T1000 (cell line): ENCODE measurements around the gene NTF4.
"Not testable (repeated sequence)": the region's sequence is repeated elsewhere in the genome, so short reads cannot be mapped to it uniquely, and the experiment has no call there.

Source experiments
- DNase-seq: peaks from one replicate; lab custom pipeline; 2025; ENCODE audit warnings: mixed read lengths; lab: John Stamatoyannopoulos, UW

The NTF4 gene

DNA sequence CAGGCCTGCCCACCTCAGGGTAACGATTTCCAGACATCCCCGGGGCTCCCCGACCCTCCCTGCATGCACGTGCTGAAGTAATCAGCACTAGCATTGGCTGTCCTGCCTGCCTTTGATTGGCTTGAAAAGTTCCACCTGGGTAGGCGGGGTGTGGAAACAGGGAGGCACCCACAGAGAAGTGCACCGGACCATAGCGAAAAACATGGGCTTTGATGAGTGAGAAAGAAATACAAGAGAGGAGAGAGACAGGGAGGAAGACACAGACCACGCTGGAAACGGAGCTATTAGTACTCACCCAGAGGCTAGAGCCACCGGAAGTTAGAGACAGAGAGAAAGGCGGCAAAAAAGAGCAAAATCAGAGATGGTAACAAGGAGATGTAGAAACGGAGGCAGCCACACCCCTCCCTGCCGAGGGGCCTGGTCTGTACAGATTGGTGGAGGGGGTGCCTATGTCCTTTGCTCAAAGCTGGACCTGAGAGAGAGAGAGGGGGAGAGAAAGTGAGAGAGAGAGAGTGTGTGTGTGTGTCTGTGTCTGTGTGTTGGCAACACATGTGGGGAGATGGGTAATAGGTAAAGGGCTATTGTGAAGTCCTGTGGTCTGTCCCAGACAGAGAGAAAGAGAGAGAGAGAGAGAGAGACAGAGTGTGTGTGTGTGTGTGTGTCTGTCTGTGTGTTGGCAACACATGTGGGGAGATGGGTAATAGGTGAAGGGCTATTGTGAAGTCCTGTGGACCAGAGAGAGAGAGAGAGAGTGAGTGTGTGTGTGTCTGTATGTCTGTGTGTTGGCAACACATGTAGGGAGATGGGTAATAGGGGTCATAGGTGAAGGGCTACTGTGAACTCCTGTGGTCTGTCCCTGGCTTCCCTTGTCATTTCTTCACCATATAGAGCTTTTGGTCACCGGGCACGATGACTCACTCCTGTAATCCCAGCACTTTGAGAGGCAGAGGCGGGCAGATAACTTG is 43.4 kb downstream of the NTF4 start:
- no peak for DNase-seq

DNA sequence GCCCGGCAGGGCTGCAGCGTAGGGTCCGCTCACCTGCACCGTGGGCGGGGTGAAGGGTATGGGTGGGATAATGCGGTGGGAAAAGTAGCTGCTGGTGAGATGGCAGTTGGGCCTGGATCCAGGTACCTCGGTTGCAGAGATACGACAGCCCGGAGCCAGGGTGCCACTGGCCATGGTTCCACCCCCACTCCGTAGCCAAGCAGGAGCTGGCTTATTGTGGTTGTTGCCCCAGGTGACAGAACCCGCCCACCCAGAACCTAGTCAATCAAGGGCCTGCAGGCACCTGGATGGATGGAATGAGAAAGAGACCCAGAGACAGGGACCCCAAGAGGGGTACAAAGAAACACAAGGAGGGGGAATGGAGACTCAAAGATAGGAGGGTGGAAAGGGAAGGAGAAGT is 44.3 kb downstream of the NTF4 start:
- DNase-seq, result no peak

DNA sequence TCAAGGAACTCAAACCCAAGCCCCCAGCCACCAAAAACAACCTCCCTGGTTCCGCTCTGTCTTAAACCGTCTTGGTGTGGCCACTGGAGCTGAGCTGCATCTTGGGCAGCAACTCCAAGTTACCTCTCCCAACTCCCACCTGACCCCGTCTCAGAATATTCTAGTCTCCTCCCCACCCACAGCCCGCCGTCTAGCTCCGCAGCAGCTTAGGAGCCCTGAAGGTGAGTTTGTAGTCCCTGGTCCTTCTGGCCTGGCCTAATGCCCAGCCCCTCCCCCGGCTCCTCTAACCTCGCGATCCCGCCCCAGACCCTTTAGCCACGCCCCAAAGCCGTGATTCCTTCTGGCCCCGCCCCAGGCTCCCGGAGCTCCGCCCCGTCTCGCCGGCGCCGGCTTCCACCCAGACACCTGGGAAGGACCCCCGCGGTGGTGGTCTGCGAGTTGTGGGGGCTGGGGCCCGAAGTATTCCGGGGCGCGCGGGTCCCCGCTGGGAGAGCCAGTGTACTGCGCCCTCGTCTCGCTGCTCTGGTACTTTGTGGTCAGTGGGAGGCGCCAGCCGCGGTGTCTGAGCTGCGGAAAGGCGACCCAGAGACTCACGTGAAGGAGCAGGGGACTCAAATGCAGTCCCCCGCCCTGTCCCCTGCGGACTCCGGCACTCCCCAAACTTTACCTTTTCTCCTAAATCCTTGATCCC is 45.2 kb downstream of the NTF4 start:
- no peak for DNase-seq

DNA sequence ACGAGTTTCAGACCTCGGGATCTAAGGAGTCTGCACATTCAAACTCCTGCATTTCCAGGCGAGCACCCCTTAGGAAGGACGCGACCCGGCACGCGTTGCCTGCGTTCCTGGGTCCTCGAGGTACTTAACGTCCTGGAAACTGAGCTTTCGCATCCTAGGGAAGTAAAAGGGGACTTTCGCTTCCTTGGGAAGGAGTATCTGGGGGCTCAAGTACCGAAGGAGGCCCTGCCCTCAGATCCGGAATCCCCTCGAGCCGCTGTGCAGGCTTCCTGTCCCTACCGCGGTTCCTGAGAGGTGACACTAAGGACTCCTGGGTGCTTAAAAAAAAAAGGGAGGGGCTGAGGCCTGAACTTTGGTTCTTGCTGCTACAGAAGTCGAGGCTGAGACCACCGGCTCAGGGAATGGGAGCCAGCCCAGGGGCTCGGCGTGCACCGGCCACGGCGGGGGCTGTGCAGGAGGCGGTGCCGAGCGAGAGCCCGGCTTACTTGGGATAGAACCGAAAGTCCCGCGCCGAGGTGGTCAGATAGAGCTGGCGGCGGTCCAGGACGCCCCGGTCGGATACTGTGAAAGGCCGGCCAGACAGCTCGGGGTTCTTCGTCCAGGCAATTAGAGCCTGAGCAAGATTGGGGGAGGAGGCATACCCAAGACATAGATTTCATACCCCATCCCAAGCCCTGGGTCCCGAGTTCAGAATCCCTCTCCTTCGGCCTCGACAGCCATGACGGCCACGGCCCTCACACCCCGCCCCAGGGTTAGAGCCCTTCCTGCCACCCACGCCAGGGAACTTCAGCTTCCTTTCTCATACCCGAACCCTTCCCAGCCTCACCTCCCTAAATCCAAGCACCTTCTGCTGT is 46.0 kb downstream of the NTF4 start:
- DNase-seq, result not testable (repeated sequence)

DNA sequence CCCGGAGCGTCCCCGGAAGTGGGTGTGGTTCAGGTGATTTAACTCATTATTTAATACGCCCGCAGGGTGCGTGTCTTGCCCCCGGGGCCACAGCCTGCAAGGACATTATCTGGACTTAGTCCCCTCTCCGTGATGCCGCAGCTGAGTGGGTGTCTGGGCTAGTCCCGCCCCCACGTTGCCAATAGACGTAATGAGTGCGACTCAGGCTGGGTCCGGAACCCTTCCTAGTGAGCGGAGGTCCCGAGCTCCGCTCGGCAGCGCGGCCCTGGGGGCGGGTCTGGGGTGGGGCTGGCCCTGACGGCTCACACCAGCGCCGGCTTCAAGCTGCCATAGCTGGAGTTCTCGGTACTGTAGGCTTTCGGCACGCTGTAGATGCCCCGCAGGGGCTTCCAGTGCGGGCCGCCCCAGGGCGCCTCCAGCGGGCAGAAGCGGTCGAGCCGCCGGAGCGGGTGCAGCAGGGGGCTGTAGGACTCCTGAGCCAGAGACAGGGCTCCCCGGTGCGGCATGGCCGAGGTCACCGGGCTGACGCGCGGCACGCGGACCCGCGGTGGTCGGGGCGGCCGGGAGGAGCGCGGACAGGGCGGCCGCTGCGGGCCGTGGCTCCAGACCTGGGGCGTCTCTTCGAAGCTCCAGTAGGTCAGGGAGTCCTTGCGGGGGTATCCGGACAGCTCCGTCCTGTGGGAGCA is 46.8 kb downstream of the NTF4 start:
- no peak for DNase-seq

DNA sequence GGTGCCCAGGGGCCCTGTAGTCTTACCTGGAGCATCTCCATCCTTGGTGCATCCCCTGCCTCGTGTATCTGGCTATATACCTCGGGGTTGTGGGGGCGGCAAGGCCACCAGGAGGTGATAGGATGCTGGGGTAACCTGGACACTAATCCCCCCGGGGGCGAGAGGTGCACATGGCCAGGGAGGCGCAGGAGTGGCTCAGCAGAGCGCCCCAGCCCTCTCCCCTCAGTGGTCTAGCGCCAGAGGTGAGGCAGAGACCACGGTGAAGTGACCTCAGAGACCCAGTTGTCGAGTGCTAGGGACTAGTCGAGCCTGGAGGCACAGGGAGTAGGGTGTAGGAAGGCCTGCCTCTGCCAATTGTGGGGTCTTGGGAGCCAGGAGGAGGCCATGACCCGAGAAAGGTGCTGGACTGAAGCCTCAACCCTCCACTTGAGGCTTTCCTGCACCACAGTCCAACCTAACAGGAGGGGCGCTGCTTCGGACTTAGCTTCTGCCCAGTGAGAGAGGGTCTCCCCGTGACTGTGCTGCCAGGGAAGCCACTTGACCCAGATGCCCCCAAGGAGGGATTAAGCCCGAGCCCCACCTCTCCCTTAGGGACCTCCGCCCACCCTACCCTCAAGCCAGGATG is 47.5 kb downstream of the NTF4 start, which contains the start of gene LHB:
TSS of gene LHB (minus strand) at position 51 of the 625 bp plus-strand sequence. CDS start at position 41, 10 bp downstream.
- DNase-seq, result no peak

DNA sequence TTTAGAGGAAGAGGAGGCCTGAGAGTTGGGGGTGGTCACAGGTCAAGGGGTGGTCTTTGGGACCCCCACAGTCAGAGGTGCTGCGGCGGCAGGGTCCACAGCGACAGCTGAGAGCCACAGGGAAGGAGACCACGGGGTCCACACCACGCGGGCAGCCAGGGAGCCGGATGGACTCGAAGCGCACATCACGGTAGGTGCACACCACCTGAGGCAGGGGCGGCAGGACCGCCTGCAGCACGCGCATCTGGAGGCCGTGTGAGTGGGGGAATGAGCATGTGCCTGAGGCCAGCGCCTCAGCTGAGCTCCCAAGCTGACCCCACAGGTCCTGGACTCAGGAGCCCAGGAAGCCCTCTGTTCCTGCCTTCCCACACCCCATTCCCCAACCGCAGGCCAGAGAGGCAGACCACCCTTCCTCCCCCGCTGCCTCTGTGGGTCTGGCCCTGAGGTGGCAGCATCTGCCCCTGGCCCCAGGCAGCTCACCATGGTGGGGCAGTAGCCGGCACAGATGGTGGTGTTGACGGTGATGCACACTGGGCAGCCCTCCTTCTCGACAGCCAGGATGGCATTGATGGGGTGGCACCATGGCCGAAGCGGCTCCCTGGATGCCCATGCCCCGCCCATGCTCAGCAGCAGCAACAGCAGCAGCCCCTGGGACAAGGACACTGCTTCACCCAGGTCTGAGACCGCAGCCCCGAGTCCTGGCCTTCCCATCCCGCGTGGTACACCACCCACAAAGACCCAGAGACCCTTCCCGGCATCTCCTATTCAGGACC is 48.4 kb downstream of the NTF4 start:
- DNase-seq, result no peak

DNA sequence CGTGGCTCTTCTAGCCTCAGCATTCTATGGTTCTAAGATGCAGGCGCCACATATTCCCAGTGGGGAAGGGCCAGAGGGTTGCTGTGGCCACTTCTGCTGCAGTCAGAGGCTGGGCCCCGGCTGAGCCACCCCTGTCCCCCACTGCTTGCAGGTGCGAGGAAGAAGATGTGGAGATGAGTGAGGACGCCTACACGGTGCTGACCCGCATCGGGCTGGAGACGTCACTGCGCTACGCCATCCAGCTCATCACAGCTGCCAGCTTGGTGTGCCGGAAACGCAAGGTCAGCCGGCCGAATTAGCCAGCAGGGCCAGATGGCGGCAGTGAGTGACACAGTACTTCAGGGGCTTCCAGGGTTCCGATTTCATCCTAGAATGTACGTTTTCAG is 49.8 kb downstream of the NTF4 start:
- no peak for DNase-seq

DNA sequence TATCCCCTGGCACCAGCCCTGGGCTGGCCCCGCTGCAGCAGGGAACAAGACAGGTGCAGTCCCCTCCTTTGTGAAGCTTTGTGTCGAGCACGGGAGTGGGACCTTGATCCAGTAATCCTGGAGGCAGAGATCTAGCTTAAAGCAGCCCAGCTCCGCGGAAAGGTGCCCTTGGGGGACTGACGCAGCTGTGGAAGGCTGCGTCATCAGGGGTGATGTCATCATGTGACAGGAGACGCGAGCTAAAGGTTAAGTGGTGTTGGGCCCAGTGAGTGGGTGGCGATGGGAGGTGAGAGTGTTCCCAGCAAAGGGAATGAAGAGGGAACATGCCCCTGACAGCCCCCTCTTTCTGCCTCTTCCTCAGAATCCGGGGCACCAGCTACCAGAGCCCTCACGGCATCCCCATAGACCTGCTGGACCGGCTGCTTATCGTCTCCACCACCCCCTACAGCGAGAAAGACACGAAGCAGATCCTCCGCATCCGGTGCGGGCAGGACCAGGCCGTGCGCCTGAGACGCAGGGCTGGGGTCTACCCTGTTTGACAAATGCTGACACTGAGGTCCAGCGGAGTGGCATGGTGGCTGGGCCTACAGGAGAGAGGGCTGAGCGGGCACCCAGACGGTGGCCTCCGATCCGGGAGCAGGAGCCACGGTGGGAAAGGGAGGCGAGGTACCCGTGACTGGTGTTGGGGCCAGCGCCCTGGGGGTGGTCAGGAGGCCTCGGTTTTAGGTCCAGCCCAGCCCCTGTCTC is 50.3 kb downstream of the NTF4 start:
- peak; percentile 22 for DNase-seq

DNA sequence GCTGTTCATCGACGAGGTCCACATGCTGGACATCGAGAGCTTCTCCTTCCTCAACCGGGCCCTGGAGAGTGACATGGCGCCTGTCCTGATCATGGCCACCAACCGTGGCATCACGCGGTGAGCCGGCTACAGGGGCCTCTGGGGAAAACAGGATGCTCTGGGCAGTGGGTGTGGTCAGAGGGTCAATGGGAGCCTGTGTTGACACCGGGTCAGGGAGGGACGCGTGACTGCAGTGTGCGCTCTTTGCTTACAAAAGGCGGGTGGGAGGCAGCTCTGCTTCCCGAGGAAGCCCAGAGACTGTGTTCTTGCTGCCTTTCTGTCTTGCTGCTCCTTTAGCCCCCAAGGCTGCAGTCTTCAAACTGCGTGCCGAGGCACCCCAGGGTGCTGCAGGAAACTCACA is 53.4 kb downstream of the NTF4 start:
- no peak for DNase-seq
